Stimulated activated CD4-positive, alpha-beta T cell treated with anti-CD3 and anti-CD28 coated beads, TNF-alpha, amount 100 ng/mL, for 48 hours (primary cell): ENCODE results near the gene GBE1.

Source experiments
- DNase-seq, 3 donors: peaks; one replicate each; pipeline ENCODE4 v3.0.0-alpha.2; 2020; ENCODE audit warnings: low read depth in 3 of 3

GBE1 gene

DNA sequence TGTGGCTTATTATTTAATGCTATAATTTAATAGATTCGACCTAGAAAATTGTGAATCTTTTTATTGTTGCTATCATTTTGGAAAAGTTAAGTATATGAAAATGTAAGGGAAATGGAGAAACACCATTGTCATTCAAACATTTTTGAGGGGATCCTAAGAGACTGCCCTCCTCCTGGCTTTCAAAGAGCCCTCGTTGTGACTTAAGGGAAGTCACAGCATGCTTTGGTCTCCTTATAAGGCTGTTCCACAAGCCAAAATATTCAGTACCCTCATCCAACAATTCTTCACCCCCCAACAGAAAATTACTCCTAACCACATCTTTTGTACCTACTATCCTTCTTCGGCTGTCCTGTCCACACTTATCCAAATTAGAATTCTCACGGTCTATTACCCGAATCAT is 140.2 kb downstream of the GBE1 start:
- DNase-seq: no peak

DNA sequence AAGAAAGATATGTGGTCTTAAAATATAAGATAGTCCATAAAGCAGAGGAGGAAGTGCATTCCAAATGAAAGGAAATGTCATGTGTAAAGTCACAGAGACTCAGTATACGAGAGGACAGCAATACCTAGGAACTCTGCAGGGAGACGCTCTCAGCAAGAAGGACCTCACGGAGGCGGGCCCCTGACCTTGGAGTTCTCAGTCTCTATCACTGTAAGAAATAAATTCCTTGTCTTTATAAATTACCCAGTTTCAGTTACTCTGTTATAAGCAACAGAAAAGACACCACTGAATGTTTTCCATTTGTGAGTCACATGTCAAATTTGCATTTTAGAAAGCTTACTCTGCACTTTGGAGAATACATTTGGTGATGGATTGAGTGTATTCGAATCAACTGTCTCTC is 140.6 kb downstream of the GBE1 start:
- DNase-seq: no peak

DNA sequence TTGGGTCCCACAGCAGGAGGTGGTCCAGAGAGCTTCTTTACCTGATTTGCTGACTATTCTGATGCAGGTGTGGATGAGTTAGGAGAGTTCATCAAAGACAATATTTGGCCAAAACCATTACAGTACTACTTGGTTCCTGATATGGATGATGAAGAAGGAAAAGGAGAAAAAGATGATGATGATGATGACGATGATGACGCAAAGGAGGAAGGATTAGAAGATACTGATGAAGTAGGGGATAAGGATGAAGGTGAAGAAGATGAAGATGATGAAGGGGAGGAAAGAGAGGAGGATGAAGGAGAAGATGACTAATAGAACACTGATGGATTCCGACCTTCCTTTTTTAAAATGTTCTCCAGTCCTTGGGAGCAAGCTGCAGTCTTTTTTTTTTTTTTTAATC is 148.7 kb downstream of the GBE1 start:
- DNase-seq: no peak

DNA sequence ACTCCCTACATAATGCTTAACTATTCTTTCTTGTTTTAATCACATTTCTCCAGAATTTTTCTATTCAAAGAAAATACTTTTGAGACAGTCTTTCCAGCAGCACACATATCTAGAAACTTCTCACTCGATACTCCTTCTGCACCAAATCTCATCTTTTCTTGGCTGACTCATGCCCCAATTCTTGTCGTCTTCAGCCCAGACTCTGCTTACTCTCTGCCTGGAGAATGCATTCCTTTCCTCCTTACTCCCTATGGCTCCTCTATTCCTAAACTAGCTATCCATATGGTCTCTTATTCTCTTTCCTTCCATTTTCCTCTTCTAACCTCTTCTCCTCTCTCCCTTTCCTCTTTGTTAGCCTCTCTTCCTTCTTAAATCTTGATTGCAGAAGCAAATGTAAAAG is 158.7 kb downstream of the GBE1 start:
- DNase-seq: no peak

DNA sequence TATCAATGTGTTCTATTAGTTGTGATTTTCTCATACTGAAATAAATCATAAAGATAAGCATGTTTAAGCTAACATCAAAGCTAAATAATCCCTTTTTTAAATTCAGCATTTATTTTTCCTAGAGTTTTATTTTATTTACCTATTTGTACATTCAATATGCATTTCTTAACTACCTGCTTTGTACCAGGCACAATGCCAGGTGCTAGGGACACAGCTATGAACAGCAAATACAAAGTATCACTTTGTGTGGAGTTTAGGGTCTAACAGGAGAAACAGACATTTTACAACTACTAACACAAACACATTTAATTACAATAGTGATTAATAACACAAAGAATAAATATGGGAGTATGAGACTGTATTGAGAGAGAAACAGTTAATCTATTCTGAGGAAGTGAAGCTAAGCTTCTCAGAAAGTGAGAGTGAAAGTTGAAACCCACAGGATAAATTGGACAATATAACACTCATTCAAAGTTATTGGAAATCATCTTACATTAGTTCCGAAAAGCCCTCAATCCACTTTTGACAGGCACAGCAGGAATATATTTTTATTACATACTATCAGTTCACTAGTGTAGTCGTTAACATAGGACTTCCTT is 159.6 kb downstream of the GBE1 start:
- no peak for DNase-seq

DNA sequence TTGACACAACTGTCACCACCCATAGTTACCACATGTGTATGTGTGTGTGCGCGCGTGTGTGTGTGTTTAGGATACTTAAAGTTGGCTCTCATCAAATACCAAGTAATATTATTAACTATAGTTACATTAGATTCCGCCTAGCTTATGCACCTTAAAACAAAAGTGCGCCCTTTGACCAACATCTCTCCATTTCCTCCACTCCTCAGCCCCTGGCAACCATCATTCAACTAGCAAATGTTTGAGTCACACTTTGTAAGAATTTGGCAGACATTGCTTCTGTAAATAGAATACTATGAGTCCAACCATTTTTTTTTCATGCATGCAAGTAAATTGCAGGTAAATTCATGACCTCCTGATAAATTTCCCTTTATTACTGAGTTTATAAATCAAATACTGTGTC is 169.3 kb downstream of the GBE1 start:
- no peak for DNase-seq

DNA sequence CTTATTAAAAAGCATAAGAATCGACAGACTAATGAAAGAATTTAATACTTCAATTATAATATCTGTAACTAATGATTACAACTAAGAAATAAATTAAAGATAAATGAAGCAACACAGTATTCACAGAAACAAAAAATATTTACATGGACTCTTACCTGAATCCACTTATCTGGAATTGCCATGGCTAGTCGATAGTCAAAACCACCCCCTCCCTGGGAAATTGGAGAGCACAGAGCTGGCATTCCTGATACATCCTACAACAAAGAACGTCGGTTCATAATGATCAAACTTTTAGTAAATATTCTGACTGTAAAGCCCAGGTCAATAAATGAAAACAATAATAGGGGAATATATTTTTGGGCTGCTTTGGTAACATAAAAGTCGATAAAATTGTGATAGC is 175.5 kb downstream of the GBE1 start:
- no peak for DNase-seq

DNA sequence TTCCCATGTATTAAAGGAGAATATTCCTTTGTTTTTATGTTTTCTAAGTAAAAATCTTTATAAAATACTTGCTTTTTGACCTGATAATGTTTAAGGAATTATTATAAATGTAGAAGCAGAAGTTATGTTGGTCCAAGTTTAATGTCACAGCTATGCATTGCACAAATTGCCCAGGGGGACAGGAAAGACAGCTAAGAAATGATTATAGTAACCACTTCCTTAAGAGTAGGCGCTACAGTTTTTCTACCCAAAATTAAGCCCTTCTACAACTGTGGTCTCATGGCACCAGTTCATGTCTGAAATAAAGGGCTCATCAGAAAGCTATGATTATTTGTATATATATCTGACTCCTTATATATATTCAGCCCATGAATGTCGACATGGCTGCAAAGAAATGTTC is 176.4 kb downstream of the GBE1 start:
- no peak for DNase-seq

DNA sequence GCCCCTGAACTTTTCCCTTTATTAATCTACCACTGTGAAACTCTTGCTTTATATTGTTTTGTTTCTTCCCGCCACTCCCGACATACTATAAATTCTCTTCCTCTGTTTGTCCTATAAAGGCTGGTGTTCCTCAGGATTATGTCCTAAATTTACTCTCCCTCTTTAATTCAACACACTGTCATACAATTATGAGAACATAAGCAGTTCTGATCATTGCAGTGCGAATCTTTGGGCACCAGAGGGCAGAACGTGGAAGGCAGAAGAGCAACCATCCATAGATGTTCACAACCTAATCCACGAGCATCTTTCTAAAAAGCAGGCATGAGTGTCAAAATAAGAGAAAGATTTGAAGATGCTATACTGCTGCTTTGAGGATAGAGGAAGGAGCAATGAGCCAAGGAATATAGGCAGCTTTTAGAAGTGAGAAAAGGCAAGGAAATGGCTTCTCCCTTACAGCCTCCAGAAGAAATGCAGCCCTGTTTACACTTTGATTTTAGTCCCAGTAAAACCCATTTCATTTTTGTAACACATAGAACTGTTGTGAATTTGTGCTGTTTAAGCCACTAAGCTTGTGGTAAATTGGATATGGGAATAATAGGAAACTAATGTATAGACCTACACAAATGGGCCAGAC is 179.4 kb downstream of the GBE1 start:
- DNase-seq: no peak

DNA sequence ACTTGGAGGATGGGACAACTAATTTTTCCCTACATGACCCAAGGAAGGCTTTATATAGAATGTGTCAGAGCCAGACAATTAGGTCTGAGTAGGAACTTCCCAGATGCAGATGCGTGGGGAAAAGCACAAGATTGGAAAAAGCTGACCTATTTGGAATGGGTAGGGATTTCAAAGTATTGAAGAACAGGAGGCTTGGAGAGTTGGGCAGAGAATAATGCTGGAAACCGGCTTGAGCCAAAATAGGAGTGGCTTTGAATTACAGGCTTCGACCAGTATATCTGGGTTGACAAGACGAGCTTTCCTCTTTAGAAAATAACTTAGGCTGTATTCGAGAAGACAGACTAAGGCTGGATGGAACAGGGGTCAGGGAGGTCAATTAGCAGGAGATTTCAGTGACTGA is 181.1 kb downstream of the GBE1 start:
- no peak for DNase-seq

DNA sequence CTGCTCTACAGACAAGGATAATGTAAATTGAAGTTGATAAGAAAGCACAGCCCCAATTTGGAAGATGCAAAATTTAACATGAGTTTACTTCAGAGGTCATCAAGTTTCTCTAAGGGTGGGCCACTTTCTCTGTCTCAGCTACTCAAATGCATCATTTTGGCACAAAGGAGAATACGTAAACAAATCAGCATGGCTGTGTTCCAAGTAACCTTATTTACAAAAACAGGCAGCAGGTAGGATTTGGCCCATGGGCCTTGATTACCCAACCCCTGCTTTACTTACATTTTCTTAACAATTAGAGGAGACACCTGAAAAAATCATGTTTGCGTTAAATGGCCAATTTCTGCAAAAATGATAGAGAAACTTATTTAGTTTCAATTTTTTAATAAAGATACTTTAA is 181.7 kb downstream of the GBE1 start:
- DNase-seq: no peak

DNA sequence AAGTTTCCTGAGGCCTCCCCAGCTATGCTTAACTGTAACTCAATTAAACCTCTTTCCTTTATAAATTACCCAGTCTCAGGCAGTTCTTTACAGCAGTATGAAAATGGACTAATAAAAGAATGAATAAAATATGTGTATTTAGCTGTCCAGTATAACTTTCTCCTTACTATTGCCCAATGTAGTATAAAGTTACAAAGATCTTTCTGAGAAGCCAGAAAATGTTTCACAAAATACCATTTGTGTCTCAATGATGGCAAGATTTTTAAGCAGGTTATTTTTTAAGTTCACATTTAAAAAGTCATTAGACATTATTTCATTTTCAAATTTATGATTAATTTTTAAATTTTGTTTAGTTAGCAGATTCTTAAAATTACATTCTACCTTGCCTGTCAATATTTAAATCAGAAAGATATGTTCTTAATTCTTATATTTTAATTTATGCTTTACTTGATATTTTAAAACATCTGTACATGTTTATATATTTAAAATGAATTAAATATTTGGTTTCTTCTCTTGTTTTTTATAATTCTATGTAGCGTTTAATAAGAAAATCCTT is 189.2 kb downstream of the GBE1 start:
- no peak for DNase-seq

DNA sequence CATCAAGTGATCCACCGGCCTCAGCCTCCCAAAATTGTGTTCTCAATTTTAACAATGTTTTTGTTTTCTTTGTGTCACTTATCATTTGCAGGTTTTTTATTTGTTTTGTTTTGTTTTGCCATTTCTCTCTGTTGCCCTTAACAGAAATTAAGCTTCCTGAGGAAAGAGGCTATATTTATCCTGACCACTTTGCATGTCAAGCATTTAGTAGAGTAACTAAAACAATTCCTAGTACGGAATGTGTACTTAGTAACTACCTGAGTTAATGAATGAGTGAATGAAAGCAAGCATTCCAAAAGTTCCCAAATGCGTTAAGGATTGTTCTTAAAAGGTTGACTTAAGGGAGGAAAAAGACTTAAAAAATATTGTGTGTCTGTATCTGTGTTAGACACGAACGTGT is 193.1 kb downstream of the GBE1 start:
- no peak for DNase-seq

DNA sequence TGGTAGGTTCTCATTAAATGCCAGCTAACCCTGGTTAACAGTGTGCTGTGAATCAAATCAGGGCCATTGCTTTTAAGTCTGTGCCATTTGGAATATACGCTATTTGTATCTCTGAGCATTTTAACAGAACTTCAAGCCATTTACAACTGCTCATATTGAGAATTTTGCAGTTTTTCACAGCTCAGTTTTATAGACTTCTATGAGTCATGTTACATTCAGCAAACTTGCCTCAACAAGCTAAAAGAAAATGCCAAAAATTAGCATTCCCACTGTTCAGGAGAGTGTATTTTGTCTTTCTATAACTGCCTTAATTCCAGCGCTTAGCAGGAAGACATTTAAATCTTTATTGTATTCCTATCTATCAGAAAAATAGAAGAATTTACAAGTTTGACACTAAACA is 196.4 kb downstream of the GBE1 start:
- no peak for DNase-seq

DNA sequence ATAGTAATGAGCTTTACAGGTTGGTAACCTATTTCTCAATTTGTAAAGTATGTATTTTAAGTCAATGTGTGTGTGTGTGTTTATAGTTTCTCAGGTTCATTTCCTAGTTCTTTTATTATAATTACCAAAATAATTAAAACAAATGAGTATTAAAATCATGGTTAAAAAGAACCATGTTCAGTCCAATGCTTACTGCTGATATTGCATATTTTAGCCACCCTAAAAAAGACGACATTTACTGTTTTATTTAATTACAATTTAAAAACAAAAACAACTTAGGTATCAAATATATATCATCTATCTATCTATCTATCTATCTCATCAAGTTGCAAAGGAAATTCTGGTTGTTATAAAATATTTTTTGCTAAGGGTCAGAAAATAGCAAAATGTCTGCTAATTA is 203.3 kb downstream of the GBE1 start:
- DNase-seq: no peak

DNA sequence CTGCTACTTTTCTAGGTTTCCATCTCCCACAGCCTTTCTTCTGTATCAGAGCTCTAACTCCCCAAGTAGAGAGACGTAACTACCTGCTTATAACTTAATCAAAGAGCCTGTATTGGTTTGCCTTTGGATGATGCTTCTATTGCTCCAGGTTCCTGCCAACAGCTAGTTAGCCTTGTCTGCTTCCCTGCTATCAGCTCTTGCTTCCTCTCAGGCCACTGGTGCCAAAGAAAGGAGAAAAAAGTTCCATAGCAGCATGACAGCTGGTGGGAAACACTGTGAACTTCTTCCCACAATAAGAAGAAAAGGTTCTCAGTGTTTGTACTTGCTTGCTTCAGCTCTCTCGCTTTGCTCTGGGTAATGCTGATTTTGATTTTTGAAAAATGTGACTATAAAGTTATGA is 206.6 kb downstream of the GBE1 start:
- DNase-seq: no peak

DNA sequence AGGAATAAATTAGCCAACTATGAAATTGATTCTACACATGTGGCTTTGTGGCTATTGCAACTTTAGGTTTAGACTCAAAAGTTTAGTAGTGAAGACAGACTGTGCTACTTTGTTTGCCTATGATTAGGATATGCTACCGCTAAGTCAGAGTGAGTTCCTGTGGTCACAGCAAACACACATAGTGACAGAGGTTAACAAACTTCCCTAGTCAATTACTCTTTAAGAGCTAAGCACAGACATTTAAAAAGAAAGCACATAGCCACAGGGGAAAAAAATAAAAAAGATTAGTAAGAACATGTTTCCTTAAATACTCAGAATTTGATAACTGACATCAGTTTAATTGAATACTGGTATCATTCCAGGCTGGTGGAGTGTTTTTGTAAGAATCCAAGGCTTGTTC is 207.1 kb downstream of the GBE1 start:
- DNase-seq: no peak

DNA sequence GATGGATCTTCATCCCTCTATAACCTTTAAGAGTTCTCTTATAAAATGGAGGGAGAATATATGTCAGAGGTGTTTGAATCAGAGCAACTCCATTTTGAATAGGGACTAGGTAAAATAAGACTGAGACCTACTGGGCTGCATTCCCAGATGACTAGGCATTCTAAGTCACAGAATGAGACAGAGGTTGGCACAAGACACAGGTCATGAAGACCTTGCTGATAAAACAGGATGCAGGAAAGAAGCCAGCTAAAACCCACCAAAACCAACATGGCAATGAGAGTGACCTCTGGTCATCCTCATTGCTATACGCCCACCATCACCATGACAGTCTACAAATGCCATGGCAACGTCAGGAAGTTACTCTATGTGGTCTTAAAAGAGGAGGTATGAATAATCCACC is 211.0 kb downstream of the GBE1 start:
- DNase-seq: no peak

DNA sequence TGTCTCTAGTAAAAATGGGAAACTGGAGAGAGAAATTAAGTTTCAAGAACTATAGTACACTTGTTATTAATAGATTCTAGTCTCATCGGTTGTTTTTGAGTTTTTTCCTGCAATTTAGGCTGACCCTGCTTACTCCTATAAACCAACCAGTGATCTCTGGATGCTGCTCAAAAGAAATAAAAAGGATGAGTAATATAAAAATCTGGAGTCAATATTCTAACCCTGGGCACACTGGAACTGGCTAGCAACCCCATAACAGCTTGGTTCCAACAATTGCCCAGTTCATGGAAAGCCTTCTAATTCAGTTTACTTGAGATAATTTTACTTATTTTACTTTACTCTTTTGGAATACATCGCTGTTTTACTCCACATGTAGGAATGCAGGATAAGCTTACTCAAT is 211.6 kb downstream of the GBE1 start:
- DNase-seq: no peak

DNA sequence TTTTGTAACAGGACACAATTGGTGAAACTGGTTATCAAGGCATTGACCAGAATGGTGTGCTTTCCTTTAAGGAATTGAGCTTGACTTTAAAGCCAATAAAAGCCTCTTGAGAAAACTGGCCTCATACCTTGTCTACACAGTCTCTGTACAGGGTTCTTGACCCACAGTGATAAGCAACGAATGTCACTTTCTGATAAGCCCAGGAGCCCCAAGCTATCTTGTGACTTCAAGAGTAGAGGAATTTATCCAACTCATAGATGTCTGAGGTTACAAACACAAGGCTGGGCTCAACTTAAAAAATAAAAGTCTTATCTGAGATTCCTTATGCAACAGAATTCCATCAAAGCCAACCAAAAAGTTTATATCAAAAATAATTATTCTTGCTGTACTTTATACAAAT is 212.1 kb downstream of the GBE1 start:
- DNase-seq: no peak

DNA sequence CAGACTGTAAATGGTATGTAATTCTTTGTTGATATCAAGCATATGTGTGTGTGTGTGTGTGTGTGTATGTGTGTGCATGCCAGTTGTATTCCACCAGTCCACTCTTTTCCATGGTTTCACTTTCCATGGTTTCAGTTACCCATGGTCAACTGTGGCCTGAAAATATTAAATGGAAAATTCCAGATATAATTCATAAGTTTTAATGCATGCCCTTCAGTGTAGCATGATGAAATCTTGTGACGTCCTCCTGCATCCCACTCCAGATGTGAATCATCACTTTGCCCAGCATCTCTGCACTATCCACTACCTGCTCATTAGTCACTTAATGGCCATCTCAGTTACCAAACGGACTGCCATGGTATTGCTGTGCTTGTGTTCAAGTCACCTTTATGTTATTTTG is 215.9 kb downstream of the GBE1 start:
- no peak for DNase-seq

DNA sequence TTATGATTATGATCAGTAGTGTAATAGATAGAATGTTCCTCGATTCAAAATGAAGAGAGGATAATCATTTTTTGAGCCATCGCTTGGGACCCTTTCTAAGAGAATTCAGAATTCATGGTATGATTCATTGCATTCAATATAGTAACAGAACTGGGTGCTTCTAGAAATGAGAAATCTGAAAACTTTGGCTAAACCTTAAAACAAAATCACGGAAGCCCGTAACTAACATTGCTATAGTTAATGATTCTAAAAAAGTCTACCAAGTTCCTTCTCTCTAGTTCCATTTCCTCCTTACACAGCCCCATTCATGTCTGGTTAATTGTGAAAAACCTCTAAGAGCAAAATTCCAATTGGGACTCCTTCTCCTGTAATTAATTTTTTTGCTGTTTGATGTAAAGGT is 217.1 kb downstream of the GBE1 start:
- no peak for DNase-seq

DNA sequence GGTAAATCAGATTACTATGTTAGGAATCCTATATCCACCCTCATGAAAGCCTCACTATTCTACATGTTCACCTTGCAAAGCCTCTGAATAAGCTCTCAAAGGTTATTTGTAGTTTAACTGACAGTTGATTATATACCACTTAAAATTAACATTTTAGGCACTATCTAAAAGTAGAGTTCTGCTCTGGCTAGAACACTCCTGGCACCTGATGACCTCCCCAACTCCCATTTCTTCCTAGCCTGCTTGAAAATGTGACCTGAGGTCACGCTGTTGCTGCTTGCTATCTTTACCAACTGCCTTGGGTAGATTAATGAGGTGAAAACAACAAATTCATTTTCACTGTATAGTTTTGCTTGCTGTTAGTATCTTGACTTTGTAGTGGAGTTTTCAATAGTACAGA is 220.7 kb downstream of the GBE1 start:
- no peak for DNase-seq

DNA sequence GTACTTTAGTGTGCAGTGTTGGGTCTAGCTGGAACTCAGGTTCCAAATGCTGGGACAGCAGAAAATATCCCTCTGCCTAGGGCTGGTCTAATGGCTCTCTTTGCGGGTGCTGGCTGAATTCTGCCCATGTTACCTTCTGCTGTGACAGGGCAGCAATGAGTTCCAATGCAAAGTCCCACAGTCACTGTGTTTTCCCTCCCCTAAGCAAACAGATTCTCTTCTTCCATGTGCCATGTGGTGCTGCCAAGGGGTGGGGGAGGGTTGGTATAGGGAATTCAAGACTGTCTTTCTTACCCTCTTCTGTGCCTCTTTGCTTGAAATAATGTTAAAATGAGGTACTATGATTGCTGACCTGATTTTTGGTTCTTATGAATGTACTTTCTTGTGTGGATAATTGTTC is 229.6 kb downstream of the GBE1 start:
- no peak for DNase-seq
